Parathyroid adenoma (tissue), 2 donors: ENCODE data around the gene PRRG3.

Source experiments
- H2AFZ ChIP-seq: fragments of 300-600 bp; sonication (generic); one replicate; pipeline ENCODE4 v1.7.0; 2017; ENCODE audit warnings: antibody characterized with exemption, mild to moderate bottlenecking
- H3K27ac ChIP-seq: fragments of 300-600 bp; sonication (generic); one replicate; pipeline ENCODE4 v1.7.0; 2017
- H3K27me3 ChIP-seq: fragments of 300-600 bp; sonication (generic); one replicate; pipeline ENCODE4 v1.7.0; 2017; ENCODE audit warnings: low read length; ENCODE audit not compliant: control insufficient read depth, insufficient read depth
- H3K36me3 ChIP-seq: fragments of 300-600 bp; sonication (generic); one replicate; pipeline ENCODE4 v1.7.0; 2017; ENCODE audit warnings: low read length; ENCODE audit not compliant: control insufficient read depth, insufficient read depth
- H3K4me1 ChIP-seq: fragments of 300-600 bp; sonication (generic); one replicate; pipeline ENCODE4 v1.7.0; 2017; ENCODE audit warnings: control low read depth
- H3K4me2 ChIP-seq: fragments of 300-600 bp; sonication (generic); one replicate; pipeline ENCODE4 v1.7.0; 2017; ENCODE audit warnings: low read length
- H3K4me3 ChIP-seq: fragments of 300-600 bp; sonication (generic); one replicate; pipeline ENCODE4 v1.7.0; 2017; ENCODE audit warnings: low read depth, low read length
- H3K79me2 ChIP-seq: fragments of 300-600 bp; sonication (generic); one replicate; pipeline ENCODE4 v1.7.0; 2017; ENCODE audit warnings: control low read depth
- H3K9ac ChIP-seq: fragments of 300-600 bp; sonication (generic); one replicate; pipeline ENCODE4 v1.7.0; 2017; ENCODE audit warnings: mild to moderate bottlenecking
- H3K9me3 ChIP-seq: fragments of 300-600 bp; sonication (generic); one replicate; pipeline ENCODE4 v1.7.0; 2017; ENCODE audit warnings: low read length; ENCODE audit not compliant: control insufficient read depth
- CTCF ChIP-seq: fragments of 300-600 bp; sonication (generic); IDR thresholded peaks from one replicate; pipeline ENCODE4 v1.7.0; 2017; ENCODE audit warnings: antibody characterized with exemption, mild to moderate bottlenecking
- donor health status: primary hyperparathyroidism.

PRRG3 gene

DNA sequence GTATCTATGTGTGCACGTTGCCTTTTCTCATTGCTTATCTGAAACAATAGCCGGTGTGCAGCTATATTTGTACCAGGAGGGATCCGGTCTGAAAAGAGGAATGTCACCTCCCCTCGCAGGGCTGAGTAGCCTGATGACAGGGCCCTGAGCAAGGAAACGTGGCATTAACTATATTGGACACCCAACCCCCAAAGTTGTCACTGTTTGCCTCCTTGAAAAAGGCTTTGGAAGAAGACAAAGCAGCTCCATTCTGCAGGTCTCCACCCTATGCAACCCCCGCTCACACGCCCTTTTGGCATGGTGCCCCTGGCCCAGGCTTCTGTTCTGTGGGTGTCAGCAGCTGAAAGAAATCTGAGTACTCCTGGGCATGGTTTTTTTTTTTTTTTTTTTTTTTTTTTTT is 8.2 kb downstream of the PRRG3 start:
- no peak overlapping the region for H3K9ac ChIP-seq
- TF ChIP-seq CTCF: no peak
- H3K4me1 ChIP-seq: no peaks in the 10 kb centered on the region
- no peaks in the 10 kb centered on the region for H3K9me3 ChIP-seq
- H3K27ac ChIP-seq: no peak overlapping the region
- H3K79me2 ChIP-seq: no peaks in the 10 kb centered on the region
- no peak overlapping the region for H2AFZ ChIP-seq
- H3K27me3 ChIP-seq: no peaks in the 10 kb centered on the region
- no peak overlapping the region for H3K4me2 ChIP-seq
- H3K36me3 ChIP-seq: no peaks in the 10 kb centered on the region
- no peak overlapping the region for H3K4me3 ChIP-seq

DNA sequence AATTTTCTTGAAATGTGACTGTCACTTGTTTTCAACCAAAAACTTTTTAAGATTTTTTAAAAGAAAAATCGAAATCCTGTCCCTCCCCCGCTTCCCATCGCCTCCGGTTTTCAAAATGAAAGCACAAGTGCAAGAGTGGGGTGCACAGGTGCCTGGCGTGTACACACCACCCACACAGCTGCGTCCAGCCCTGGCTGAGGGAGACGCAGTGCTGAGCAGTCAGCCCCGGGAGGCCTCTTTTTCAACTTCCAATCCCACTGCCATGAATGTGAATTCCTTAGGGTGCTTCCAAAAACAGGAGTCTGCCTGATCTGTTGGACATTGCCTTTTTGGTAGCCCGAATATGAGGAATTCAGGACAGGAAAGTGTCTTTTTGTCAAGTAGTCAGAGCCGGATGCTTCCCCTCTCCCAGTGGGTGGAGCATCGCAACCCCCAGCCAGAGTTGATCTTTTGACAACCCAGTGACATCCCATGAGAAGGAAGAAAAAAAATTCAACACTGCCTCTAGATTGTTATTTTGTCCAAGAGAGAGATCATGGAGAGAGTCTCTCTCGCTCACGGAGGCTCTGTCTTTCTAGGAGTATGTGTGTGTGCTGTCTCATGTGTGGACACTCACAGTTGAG is 8.9 kb downstream of the PRRG3 start:
- TF ChIP-seq CTCF: no peak
- H3K79me2 ChIP-seq: no peaks in the 10 kb centered on the region
- no peak overlapping the region for H2AFZ ChIP-seq
- no peak overlapping the region for H3K27ac ChIP-seq
- H3K4me2 ChIP-seq: peak overlapping the region; percentile 44
- H3K4me1 ChIP-seq: no peaks in the 10 kb centered on the region
- H3K9me3 ChIP-seq: no peaks in the 10 kb centered on the region
- H3K4me3 ChIP-seq: no peak overlapping the region
- no peak overlapping the region for H3K9ac ChIP-seq
- no peaks in the 10 kb centered on the region for H3K27me3 ChIP-seq
- no peaks in the 10 kb centered on the region for H3K36me3 ChIP-seq

DNA sequence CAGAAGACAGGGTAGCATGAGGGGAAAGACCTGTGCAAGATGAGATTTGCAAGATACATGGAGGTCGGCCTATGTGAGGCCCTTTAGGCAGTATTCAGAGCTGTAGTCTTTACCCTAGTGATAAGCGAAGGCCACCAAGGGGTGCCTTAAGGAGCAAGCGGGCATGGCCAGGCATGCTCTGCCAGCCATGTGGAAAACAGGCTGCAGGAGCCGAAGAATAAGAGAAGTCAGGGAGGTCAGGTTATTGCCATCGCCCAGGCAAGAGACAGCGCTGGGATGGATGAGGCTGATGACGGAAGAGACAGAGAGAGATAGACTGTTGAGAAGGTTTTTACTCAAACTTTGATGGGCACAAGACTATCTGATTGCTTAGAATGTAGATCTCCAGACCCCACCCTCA is 13.6 kb downstream of the PRRG3 start:
- no peak overlapping the region for H3K4me2 ChIP-seq
- no peaks in the 10 kb centered on the region for H3K79me2 ChIP-seq
- no peaks in the 10 kb centered on the region for H3K27me3 ChIP-seq
- no peak for TF ChIP-seq CTCF
- H3K4me1 ChIP-seq: no peaks in the 10 kb centered on the region
- no peak overlapping the region for H3K27ac ChIP-seq
- H3K36me3 ChIP-seq: no peaks in the 10 kb centered on the region
- H3K4me3 ChIP-seq: no peak overlapping the region
- no peak overlapping the region for H2AFZ ChIP-seq
- no peak overlapping the region for H3K9ac ChIP-seq
- H3K9me3 ChIP-seq: no peaks in the 10 kb centered on the region

DNA sequence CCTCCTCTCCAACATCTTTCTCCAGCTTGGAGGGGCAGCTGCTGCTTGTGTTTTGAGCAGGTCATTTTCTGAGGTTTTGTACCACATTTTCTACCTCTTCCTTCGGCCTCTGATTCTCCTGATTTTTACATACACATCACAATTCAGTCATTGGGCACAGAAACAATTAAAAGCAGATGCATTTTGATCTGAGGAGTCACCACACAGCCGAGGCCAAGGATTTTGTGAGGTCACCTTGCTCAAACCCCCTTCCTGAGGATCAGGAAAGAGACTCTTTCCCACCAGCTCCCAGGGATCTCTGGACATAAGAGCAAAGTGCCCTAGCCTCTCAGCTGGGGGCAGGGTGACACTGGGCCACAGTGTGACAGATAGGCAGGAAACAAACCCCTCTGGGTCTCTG is 15.2 kb downstream of the PRRG3 start:
- Histone ChIP-seq H3K4me2 (no peak overlapping the region), H3K9me3 (no peaks in the 10 kb centered on the region), H3K4me1 (no peaks in the 10 kb centered on the region), H3K9ac (no peak overlapping the region), H3K79me2 (no peaks in the 10 kb centered on the region), H3K27me3 (no peaks in the 10 kb centered on the region), H3K27ac (no peak overlapping the region), H3K4me3 (no peak overlapping the region), H2AFZ (no peak overlapping the region), H3K36me3 (no peaks in the 10 kb centered on the region)
- no peak for TF ChIP-seq CTCF

DNA sequence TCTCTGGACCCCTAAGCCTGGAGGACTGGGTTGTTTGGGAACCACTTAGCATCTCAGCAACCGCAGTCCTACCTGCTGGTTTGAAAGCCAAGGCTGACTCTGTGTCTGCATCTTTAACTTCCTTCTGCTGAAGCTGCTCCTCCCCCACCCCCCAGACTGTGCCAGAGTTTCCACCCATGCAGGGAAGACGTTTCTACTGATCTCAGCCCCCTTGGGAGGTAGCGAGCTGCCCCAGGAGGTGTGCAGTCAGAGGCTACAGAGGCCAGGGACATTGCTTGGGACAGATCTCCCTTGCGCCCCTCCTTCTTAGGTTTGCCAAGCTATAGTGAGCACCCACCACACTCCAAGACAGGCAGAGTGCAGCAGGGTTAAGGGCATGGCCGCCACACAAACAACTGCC is 15.9 kb downstream of the PRRG3 start:
- TF ChIP-seq CTCF: no peak
- Histone ChIP-seq H3K27ac (no peak overlapping the region), H3K4me2 (no peak overlapping the region)

More for the DNA sequence above, 15.9 kb downstream of the PRRG3 start:
- H3K27me3 ChIP-seq: no peaks in the 10 kb centered on the region
- H3K9me3 ChIP-seq: no peaks in the 10 kb centered on the region
- H3K4me1 ChIP-seq: no peaks in the 10 kb centered on the region
- H2AFZ ChIP-seq: no peak overlapping the region
- H3K36me3 ChIP-seq: no peaks in the 10 kb centered on the region
- H3K4me3 ChIP-seq: no peak overlapping the region
- H3K79me2 ChIP-seq: no peaks in the 10 kb centered on the region
- H3K9ac ChIP-seq: no peak overlapping the region
